H1 (cell line): Measurements from ENCODE around the gene SELENOV. TPM values are rescaled to one million over a fixed set of nuclear protein-coding genes. Genes with fewer than 3 reads are reported as not detected.

Experiments used
- CTCF ChIA-PET: fragments of 300-600 bp; sonication (Branson Sonifier 250); formaldehyde crosslinking; loops from one replicate; lab custom pipeline; 2021; ENCODE audit not compliant: partially characterized antibody; lab: Charles Lee
- POLR2A ChIA-PET: fragments of 300-600 bp; sonication (Branson Sonifier 250); formaldehyde crosslinking; loops from one replicate; lab custom pipeline; 2021; ENCODE audit warnings: inconsistent platforms; ENCODE audit not compliant: partially characterized antibody; lab: Charles Lee
- DNase-seq, 2 experiments: peaks; one replicate each; pipeline versions ENCODE4 v3.0.0 to v3.0.0-alpha.2; 2010 to 2022; ENCODE audit warnings: low spot score in 2 of 2, low read depth in 1 of 2, mixed read lengths in 1 of 2
- FAIRE-seq: peaks from 2 replicates; lab custom pipeline; 2011; peaks lifted over from hg19 to GRCh38; lab: Jason Lieb, UNC
- H2AFZ ChIP-seq: 2 replicates; pipeline ENCODE4 v1.8.1; 2012; ENCODE audit warnings: low read length, inconsistent platforms
- H2AK5ac ChIP-seq: 2 replicates; pipeline ENCODE4 v1.6.1; 2013; ENCODE audit warnings: low read depth, low read length
- H2BK120ac ChIP-seq: replicated peaks from 2 replicates; pipeline ENCODE3; 2013; ENCODE audit warnings: low read depth, low read length, inconsistent platforms
- H2BK12ac ChIP-seq: 2 replicates; pipeline ENCODE4 v1.6.1; 2013; ENCODE audit warnings: low read depth, low read length
- H2BK15ac ChIP-seq: 2 replicates; pipeline ENCODE4 v1.6.1; 2013; ENCODE audit warnings: low read length
- H2BK20ac ChIP-seq: 2 replicates; pipeline ENCODE4 v1.6.1; 2013; ENCODE audit warnings: low read length
- H2BK5ac ChIP-seq: 2 replicates; pipeline ENCODE4 v1.6.1; 2013; ENCODE audit warnings: low read depth, low read length
- H3K14ac ChIP-seq: 2 replicates; pipeline ENCODE4 v1.6.1; 2013; ENCODE audit warnings: inconsistent platforms; ENCODE audit not compliant: insufficient read length
- H3K18ac ChIP-seq: 2 replicates; pipeline ENCODE4 v1.6.1; 2013; ENCODE audit warnings: low read length; ENCODE audit errors: extremely low read depth
- H3K23ac ChIP-seq: 2 replicates; pipeline ENCODE4 v1.6.1; 2013; ENCODE audit warnings: inconsistent platforms; ENCODE audit not compliant: insufficient read length
- H3K23me2 ChIP-seq: 2 replicates; pipeline ENCODE4 v1.6.1; 2013; ENCODE audit warnings: low read depth, low read length
- H3K27ac ChIP-seq: 2 replicates; pipeline ENCODE4 v1.6.1; 2011; ENCODE audit warnings: low read depth, low read length, inconsistent platforms
- H3K27me3 ChIP-seq, 4 experiments: replicated peaks in 1 of 4; 1 replicate in 1 of 4; 2 replicates in 3 of 4; pipeline versions ENCODE4 v1.6.1 to v1.8.1; 2011 to 2013; ENCODE audit warnings: low read length in 3 of 4, mild to moderate bottlenecking in 3 of 4, inconsistent platforms in 2 of 4, mixed read lengths in 2 of 4, moderate library complexity in 1 of 4; ENCODE audit not compliant: control insufficient read depth in 3 of 4, insufficient read depth in 3 of 4; ENCODE audit errors: extremely low read depth in 1 of 4
- H3K36me3 ChIP-seq, 4 experiments: 2 replicates each; pipeline versions ENCODE4 v1.6.1 to v1.8.1; 2011 to 2013; ENCODE audit warnings: mild to moderate bottlenecking in 4 of 4, low read length in 3 of 4, moderate library complexity in 2 of 4, control low read depth in 1 of 4, inconsistent platforms in 1 of 4; ENCODE audit not compliant: insufficient read depth in 4 of 4, control insufficient read depth in 2 of 4
- H3K4ac ChIP-seq: replicated peaks from 2 replicates; pipeline ENCODE3; 2013; ENCODE audit warnings: low read length, low read depth, mixed read lengths, inconsistent platforms; ENCODE audit not compliant: insufficient read length
- H3K4me1 ChIP-seq, 4 experiments: replicated peaks in 1 of 4; 1 replicate in 1 of 4; 2 replicates in 3 of 4; pipeline versions ENCODE4 v1.6.1 to v1.8.1; 2011 to 2013; ENCODE audit warnings: low read length in 3 of 4, inconsistent platforms in 2 of 4, mixed read lengths in 1 of 4; ENCODE audit not compliant: insufficient read depth in 4 of 4, control insufficient read depth in 3 of 4
- H3K4me2 ChIP-seq, 2 experiments: 2 replicates each; pipeline versions ENCODE4 v1.6.1 to v1.8.1; 2011 to 2013; ENCODE audit warnings: low read depth in 2 of 2, low read length in 2 of 2, control low read depth in 1 of 2, inconsistent platforms in 1 of 2, mild to moderate bottlenecking in 1 of 2; ENCODE audit not compliant: insufficient read depth in 1 of 2
- H3K4me3 ChIP-seq, 4 experiments: fragments of 200-600, 300-600 bp in 1 of 4; sonication (generic), shearing (Covaris generic), sonication (Bioruptor Twin) in 1 of 4; 2 replicates each; pipeline versions ENCODE4 v1.5.1 to v1.8.1; 2011 to 2016; ENCODE audit warnings: low read length in 4 of 4, low read depth in 3 of 4, control low read depth in 2 of 4, inconsistent platforms in 2 of 4, mild to moderate bottlenecking in 2 of 4, mixed read lengths in 1 of 4, moderate library complexity in 1 of 4; ENCODE audit not compliant: insufficient read depth in 2 of 4; ENCODE audit errors: extremely low read depth in 1 of 4
- H3K56ac ChIP-seq: replicated peaks from 2 replicates; pipeline ENCODE3; 2013; ENCODE audit warnings: low read depth, mild to moderate bottlenecking, mixed read lengths, low read length, inconsistent platforms; ENCODE audit not compliant: insufficient read length
- H3K79me1 ChIP-seq: 2 replicates; pipeline ENCODE4 v1.6.1; 2013; ENCODE audit warnings: low read depth, low read length, control low read depth
- H3K79me2 ChIP-seq, 2 experiments: 2 replicates each; pipeline versions ENCODE4 v1.6.1 to v1.8.1; 2012 to 2013; ENCODE audit warnings: low read length in 2 of 2, mild to moderate bottlenecking in 2 of 2, inconsistent platforms in 1 of 2; ENCODE audit not compliant: insufficient read depth in 2 of 2, control insufficient read depth in 1 of 2
- H3K9ac ChIP-seq, 4 experiments: replicated peaks in 1 of 4; 1 replicate in 1 of 4; 2 replicates in 3 of 4; pipeline versions ENCODE4 v1.6.1 to v1.8.1; 2011 to 2013; ENCODE audit warnings: low read depth in 3 of 4, low read length in 3 of 4, control low read depth in 2 of 4, mild to moderate bottlenecking in 2 of 4, moderate library complexity in 2 of 4, inconsistent platforms in 1 of 4; ENCODE audit errors: extremely low read depth in 1 of 4
- H3K9me3 ChIP-seq, 2 experiments: 2 replicates each; pipeline versions ENCODE4 v1.6.1 to v1.8.1; 2012 to 2013; ENCODE audit warnings: mild to moderate bottlenecking in 2 of 2, moderate library complexity in 2 of 2, control low read depth in 1 of 2, inconsistent platforms in 1 of 2, low read depth in 1 of 2, low read length in 1 of 2, mixed read lengths in 1 of 2; ENCODE audit not compliant: insufficient read depth in 2 of 2
- H4K20me1 ChIP-seq, 2 experiments: replicated peaks in 1 of 2; 2 replicates each; pipeline versions ENCODE3 to v1.8.1; 2011 to 2013; ENCODE audit warnings: inconsistent platforms in 2 of 2, low read length in 2 of 2, mild to moderate bottlenecking in 1 of 2; ENCODE audit not compliant: insufficient read depth in 2 of 2, control insufficient read depth in 1 of 2
- H4K5ac ChIP-seq: 2 replicates; pipeline ENCODE4 v1.6.1; 2013; ENCODE audit warnings: low read length, low read depth, mixed read lengths, inconsistent platforms; ENCODE audit not compliant: insufficient read length
- H4K8ac ChIP-seq: 2 replicates; pipeline ENCODE4 v1.8.0; 2013; ENCODE audit warnings: mild to moderate bottlenecking, moderate library complexity, low read length, inconsistent platforms; ENCODE audit not compliant: insufficient read depth; ENCODE audit errors: extremely low read depth
- H4K91ac ChIP-seq: replicated peaks from 2 replicates; pipeline ENCODE3; 2013; ENCODE audit warnings: low read length, mixed read lengths, inconsistent platforms; ENCODE audit not compliant: insufficient read length
- BCL11A ChIP-seq, 2 experiments: IDR thresholded peaks; one replicate each; pipeline ENCODE4 v1.6.1; 2011; ENCODE audit warnings: low read depth in 2 of 2, low read length in 2 of 2, mild to moderate bottlenecking in 2 of 2
- EGR1 ChIP-seq: IDR thresholded peaks from 2 replicates; pipeline ENCODE4 v1.6.1; 2011; ENCODE audit warnings: low read depth, low read length, borderline replicate concordance
- EP300 ChIP-seq, 2 experiments: IDR thresholded peaks; 1 replicate in 1 of 2; 2 replicates in 1 of 2; pipeline ENCODE4 v1.6.1; 2011 to 2012; ENCODE audit warnings: low read depth in 2 of 2, low read length in 2 of 2, mild to moderate bottlenecking in 2 of 2, borderline replicate concordance in 1 of 2, inconsistent platforms in 1 of 2, moderate library complexity in 1 of 2
- FOSL1 ChIP-seq: IDR thresholded peaks from 2 replicates; pipeline ENCODE4 v1.6.1; 2011; ENCODE audit warnings: mild to moderate bottlenecking, low read depth, low read length, moderate library complexity; ENCODE audit not compliant: insufficient read depth
- GTF2F1 ChIP-seq: IDR thresholded peaks from 2 replicates; pipeline ENCODE4 v1.6.1; 2012; ENCODE audit warnings: low read depth, low read length, improper control_type of control experiment, borderline replicate concordance
- SIN3A ChIP-seq, 2 experiments: IDR thresholded peaks in 1 of 2; conservative IDR thresholded peaks in 1 of 2; 2 replicates each; pipeline ENCODE4 v1.6.1; 2011 to 2012; ENCODE audit warnings: low read length in 2 of 2, improper control_type of control experiment in 1 of 2, low read depth in 1 of 2, mild to moderate bottlenecking in 1 of 2
- USF2 ChIP-seq: IDR thresholded peaks from 2 replicates; pipeline ENCODE4 v1.6.1; 2011; ENCODE audit warnings: low read length, improper control_type of control experiment
- WGBS, 2 experiments: shearing (Covaris generic) in 1 of 2; methylation state at CpG; one replicate each; pipeline versions ENCODE4 v1.1.6 to v1.1.7; 2013 to 2015; ENCODE audit warnings: low lambda C conversion rate in 2 of 2, mixed read lengths in 2 of 2, inconsistent platforms in 1 of 2, low coverage in 1 of 2, missing lambda C conversion rate in 1 of 2; ENCODE audit not compliant: insufficient replicate concordance in 2 of 2, insufficient coverage in 1 of 2, insufficient read length in 1 of 2; ENCODE audit errors: extremely low coverage in 1 of 2, missing lambda C conversion rate in 1 of 2; 5-methylcytosine and 5-hydroxymethylcytosine counted together
- polyA plus RNA-seq, 7 experiments: library from polyadenylated mRNA; depleted of rRNA in 3 of 7; stranded (reverse) in 5 of 7; unstranded in 2 of 7; fragments of >200 nt in 5 of 7; fragments of 200-250 nt in 2 of 7; gene quantifications; 1 replicate in 5 of 7; 2 replicates in 1 of 7; 4 replicates in 1 of 7; pipeline versions ENCODE4 v1.2.1 to v1.2.3, GENCODE V29; 2011 to 2013; ENCODE audit warnings: missing spikeins in 2 of 7, mixed read lengths in 2 of 7
- total RNA-seq: library from RNA; stranded (reverse); fragmentation: NEBNext Ultra II Directional; extraction: Animal tissue kit (Norgen Biotek cat#: 25700); gene quantifications from 2 replicates; pipeline ENCODE4 v1.2.1, GENCODE V29; 2021
- TF ChIP-seq, protein P1 (sequence below): IDR thresholded peaks from 2 replicates; pipeline ENCODE4 v1.6.1; 2012; ENCODE audit warnings: inconsistent platforms

SELENOV gene
- total and polyA plus RNA-seq, 2 of the 8 experiments (the other 6 are each of a cell fraction or from before 2014, with no cell fraction given): 8.4 to 10.7 TPM

DNA sequence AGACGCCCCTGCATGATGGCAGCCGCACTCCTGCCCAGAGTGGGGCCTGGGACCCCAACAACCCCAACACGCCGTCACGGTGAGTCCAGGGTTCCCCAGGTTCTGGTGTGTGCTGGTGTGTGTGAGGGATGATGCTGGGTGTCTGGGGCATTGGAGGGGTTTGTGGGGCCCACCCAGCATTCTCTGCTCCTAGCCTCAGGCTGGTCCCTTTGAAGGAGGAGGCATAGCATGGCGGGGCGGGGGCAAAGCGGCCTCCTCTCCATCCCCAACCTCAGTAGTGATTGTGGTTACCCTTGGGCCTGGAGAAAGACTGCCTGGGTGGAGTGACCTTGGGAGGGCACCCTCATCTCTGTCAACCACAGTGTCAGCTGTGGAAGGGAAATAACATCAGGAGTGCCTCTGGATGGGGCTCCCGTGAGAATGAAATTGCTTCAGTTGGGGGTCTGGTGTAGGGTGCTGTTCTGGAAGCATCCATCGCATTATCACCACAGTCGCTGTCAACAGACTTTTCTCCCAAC is 41.4 kb upstream of the SELENOV start:
- DNase-seq (no peak), FAIRE-seq (no peak)
- Histone ChIP-seq H3K9ac (no peak overlapping the region), H3K79me2 (no peaks in the 10 kb centered on the region), H3K9me3 (no peaks in the 10 kb centered on the region), H2BK15ac (no peak overlapping the region), H3K4ac (no peak overlapping the region), H3K23me2 (no peaks in the 10 kb centered on the region; the same call in 1 of the 2 replicates), H2AK5ac (no peak overlapping the region), H3K14ac (no peak overlapping the region), H2BK120ac (no peak overlapping the region), H4K5ac (no peak overlapping the region), H3K56ac (no peak overlapping the region), H2BK20ac (no peak overlapping the region), H3K36me3 (peaks cover 33 to 56% (median 53%) of the 10 kb centered on the region in 4 experiments), H3K27ac (no peak overlapping the region), H2BK5ac (no peak overlapping the region), H3K23ac (no peak overlapping the region), H2AFZ (no peak overlapping the region), H3K4me1 (no peaks in the 10 kb centered on the region; a peak in 1 of 7 replicates), H2BK12ac (no peak overlapping the region), H3K18ac (no peak overlapping the region), H3K4me3 (no peak overlapping the region), H3K79me1 (peaks cover 3% of the 10 kb centered on the region; the same call in 1 of the 2 replicates), H3K27me3 (no peaks in the 10 kb centered on the region), H3K4me2 (no peak overlapping the region), H4K8ac (0 out of 2 replicates have a peak overlapping the region, but pooled peaks have one; percentile 40), H4K20me1 (peaks cover 6 to 17% of the 10 kb centered on the region in 2 experiments), H4K91ac (no peak overlapping the region)
- ChIA-PET CTCF (interaction anchor here (0.7 to 5.6 kb wide), 23 partner anchors 10 to 200 kb away, joined by 3 to 78 read pairs (median 13); partner anchors contain the start of genes DLL3, EID2, EID2B and PLEKHG2), POLR2A (interaction anchor here (0.6 to 5.3 kb wide), 10 partner anchors 24 to 82 kb away, joined by 3 to 20 read pairs (median 4); partner anchors contain the start of genes EID2B, MED29, PAF1 and RPS16)
- WGBS, 2 experiments: 91% methylated on average over 11 of the region's 11 CpGs; no CpG with 5 or more reads in 1 of the 2 experiments
- TF ChIP-seq EGR1: no peak
- TF ChIP-seq GTF2F1: no peak
- TF ChIP-seq, protein P1, sequence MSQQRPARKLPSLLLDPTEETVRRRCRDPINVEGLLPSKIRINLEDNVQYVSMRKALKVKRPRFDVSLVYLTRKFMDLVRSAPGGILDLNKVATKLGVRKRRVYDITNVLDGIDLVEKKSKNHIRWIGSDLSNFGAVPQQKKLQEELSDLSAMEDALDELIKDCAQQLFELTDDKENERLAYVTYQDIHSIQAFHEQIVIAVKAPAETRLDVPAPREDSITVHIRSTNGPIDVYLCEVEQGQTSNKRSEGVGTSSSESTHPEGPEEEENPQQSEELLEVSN: no peak
- TF ChIP-seq USF2: no peak
- TF ChIP-seq EP300 (IDR thresholded peaks at IDR 0.05; ENCODE audit: borderline replicate concordance in 1 of 2, low read depth in 2 of 2, low read length in 2 of 2): no peak
- no peak for TF ChIP-seq SIN3A (conservative IDR thresholded peaks at IDR 0.05 in 1 of 2, IDR thresholded peaks at IDR 0.05 in 1 of 2; ENCODE audit: low read depth in 1 of 2, low read length in 2 of 2)
- no peak for TF ChIP-seq BCL11A (IDR thresholded peaks at IDR 0.05; ENCODE audit: low read depth in 2 of 2, low read length in 2 of 2)
- TF ChIP-seq FOSL1: no peak
